ENCODE data around the gene GPSM1.

DNA sequence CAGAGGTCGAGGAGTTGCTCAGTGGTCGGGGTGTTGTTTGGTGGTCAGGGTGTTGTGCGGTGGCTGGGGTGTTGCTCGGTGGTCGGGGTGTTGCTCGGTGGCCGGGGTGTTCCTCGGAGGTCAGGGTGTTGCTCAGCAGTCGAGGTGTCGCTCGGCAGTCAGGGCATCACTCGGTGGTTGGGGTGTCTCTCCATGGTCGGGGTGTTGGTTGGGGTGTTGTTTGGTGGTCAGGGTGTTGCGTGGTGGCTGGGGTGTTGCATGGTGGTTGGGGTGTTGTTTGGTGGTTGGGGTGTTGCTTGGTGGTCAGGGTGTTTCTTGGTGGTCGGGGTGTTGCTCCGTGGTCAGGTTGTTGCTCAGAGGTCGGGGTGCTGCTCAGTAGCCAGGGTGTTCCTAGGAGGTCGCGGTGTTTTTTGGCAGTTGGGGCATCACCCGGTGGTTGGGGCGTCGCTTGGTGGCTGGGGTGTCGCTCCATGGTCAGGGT lies 11.0 kb upstream of the GPSM1 start:
- TF ChIP-seq, protein P1, sequence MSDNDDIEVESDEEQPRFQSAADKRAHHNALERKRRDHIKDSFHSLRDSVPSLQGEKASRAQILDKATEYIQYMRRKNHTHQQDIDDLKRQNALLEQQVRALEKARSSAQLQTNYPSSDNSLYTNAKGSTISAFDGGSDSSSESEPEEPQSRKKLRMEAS (IDR thresholded peaks at IDR 0.05) = no peak
- TF ChIP-seq YY1 (IDR thresholded peaks at IDR 0.05) (no peak), GABPA (IDR thresholded peaks at IDR 0.05 in 1 of 2, conservative IDR thresholded peaks at IDR 0.05 in 1 of 2) (no peak)
- TF ChIP-seq, protein P2, sequence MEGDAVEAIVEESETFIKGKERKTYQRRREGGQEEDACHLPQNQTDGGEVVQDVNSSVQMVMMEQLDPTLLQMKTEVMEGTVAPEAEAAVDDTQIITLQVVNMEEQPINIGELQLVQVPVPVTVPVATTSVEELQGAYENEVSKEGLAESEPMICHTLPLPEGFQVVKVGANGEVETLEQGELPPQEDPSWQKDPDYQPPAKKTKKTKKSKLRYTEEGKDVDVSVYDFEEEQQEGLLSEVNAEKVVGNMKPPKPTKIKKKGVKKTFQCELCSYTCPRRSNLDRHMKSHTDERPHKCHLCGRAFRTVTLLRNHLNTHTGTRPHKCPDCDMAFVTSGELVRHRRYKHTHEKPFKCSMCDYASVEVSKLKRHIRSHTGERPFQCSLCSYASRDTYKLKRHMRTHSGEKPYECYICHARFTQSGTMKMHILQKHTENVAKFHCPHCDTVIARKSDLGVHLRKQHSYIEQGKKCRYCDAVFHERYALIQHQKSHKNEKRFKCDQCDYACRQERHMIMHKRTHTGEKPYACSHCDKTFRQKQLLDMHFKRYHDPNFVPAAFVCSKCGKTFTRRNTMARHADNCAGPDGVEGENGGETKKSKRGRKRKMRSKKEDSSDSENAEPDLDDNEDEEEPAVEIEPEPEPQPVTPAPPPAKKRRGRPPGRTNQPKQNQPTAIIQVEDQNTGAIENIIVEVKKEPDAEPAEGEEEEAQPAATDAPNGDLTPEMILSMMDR (IDR thresholded peaks at IDR 0.05; ENCODE audit: low read depth, low read length, missing input control) = no peak

Measured in liver (tissue), 3 donors.